HG02763 (cell line): ENCODE data around the gene SMIM41.

ENCODE experiments used
- ATAC-seq: cut with Tn5 transposase; IDR thresholded peaks from one replicate; pipeline ENCODE4 v1.9.1; 2021; ENCODE audit warnings: mild to moderate bottlenecking, moderate library complexity; ENCODE audit not compliant: unreplicated experiment

The SMIM41 gene

DNA sequence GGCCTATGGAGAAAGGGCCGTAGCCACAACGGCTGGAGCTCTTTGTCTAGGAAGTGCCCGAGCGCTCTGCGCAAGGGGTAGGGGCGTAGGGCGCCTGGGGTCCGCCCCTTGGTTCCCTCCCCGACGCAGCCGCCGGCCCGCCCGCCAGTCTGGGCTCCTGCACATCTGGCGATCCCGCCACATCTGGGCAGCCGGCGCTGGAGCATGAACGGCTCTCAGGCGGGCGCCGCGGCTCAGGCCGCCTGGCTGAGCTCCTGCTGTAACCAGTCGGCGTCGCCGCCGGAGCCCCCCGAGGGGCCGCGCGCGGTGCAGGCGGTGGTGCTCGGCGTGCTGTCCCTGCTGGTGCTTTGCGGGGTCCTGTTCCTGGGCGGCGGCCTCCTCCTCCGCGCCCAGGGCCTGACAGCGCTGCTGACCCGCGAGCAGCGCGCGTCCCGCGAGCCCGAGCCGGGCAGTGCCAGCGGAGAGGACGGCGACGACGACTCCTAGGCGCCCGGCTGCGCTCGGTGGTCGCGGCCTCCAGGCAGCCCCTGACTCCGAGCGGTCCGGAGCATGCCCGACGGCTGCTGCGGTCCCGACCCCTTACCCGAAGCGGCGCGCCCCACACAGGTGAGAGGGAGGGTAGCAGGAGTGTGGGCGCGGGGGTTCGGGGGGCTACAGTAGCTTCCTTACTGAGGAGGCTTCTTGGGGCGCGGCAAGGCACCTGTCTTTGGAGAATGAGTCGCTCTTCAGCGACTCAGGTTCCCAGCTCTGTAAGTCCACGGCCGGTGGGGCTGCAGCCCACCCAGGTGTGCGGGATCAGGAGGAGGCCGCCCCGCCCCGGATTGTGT is at the start of gene SMIM41:
TSS of gene SMIM41 (plus strand) at position 129 of the 827 bp plus-strand sequence. CDS start at position 205, 76 bp downstream.
- no peak for ATAC-seq

DNA sequence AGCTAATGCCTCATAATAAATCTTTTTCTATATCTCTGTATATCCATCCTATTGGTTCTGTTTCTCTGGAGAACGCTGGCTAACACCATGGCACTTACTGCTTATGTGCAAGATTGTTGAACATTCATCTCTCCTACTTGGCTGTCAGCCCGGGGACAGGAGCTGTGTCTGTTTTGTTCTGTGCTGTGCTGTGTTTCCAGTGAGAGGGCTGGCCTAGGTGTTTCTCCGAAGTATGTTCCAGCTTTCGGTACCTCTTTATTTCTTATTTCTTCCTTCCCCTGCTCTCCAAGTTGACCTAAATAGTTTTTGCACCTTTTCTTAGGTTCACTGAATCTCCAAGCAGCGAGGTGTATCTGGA is 47.1 kb upstream of the SMIM41 start:
- no peak for ATAC-seq

DNA sequence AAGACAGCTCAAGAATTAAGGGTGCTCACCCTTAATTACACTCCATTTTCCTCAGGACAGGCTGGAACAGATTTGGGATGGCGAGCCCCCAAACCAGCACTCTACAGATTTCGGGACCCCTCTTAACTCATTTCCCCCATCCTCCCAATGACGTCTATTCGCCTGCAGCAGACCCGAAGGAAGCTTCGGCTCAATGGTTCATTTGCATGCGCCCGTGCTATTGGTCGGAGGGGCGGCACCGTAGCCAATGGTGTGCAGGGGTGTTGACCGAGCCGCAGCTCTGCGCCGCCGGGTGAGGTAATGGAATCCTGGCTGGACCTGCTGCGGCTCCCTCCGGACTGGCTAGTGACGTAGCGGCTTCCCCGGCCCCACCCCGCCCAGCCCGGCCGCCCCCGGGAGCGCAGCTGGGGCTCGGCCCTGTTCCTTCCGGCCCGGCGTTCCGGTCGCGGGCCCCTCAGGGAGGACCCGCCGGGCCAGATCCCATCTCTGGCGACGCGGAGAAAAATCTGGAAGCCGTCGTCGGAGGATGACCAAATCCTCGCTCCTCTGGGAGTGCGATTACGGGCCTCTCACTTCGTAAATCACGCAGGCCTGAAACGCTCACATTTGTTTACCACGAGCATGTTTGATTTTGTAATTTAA is 46.6 kb upstream of the SMIM41 start:
- ATAC-seq: peak; percentile 91

DNA sequence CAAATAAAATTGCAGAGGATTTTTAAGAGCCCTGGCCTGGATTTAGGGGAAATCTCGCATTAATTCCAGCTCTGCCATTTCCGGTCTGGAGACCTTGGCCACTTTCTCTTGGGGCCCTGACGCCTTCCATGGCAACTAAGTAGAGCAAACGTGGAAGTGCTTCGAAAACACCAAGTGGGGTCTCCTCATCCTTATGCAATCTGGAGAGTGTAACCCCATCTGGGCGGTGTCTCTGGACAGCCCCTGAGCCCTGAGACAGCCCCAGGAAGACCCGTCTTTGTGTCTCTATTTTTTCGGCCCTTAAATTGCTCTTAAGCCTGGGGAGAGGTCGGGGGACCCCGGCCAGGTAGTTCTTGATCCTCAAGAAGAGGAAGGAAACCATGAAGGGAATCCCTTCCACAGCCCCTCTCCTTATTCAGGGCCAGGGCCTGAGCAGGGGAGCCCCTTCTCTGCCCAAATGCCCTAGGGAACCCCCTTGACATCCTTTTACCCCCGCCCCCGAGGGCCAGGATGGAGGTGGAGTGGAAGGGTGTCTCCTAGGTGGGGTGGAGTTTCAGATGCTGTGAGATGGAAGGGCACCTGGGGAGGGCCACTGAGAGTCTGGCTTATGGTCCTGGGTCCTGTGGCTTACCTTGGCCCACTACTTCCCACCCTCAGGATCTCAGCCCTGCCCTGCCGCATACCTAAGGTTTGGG is 45.9 kb upstream of the SMIM41 start:
- ATAC-seq: no peak

DNA sequence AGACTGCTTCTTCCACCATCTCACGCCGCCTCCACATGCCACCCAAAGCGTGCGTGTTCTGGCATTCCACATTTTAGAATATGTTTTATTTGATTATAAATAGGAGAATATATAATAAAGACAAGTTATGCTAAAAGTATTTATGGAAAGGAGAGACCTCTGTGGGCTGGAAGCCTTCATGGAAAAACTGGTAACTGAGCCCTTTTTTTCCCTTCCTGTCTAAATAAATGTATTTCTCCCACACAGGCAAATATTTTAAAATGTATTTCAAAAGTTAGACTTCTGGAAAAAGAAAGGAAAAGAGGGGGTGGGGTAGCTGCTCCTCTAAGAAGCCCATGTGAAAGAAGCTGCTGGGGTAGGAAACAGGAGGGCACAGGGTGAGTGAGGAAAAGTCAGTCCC is 44.3 kb upstream of the SMIM41 start:
- no peak for ATAC-seq

DNA sequence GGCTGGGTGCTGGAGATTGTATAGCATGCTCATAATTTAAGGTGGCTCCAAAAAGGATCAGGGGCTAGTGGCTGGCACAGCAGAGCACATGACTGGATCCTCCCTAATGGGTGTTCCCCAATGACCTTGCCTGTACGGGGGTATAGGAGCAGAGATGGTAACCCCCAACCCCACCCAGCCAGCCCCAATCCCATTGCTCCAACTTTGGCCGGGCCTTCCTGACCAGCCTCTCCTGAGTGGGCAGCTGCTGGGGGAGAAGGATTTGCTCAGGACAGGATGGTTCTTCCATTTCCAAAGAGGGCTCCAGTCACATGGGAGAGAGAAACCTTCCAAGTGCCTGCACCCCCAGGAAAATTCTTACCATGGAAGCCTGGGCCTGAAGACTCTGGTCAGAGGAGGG is 43.6 kb upstream of the SMIM41 start:
- no peak for ATAC-seq

DNA sequence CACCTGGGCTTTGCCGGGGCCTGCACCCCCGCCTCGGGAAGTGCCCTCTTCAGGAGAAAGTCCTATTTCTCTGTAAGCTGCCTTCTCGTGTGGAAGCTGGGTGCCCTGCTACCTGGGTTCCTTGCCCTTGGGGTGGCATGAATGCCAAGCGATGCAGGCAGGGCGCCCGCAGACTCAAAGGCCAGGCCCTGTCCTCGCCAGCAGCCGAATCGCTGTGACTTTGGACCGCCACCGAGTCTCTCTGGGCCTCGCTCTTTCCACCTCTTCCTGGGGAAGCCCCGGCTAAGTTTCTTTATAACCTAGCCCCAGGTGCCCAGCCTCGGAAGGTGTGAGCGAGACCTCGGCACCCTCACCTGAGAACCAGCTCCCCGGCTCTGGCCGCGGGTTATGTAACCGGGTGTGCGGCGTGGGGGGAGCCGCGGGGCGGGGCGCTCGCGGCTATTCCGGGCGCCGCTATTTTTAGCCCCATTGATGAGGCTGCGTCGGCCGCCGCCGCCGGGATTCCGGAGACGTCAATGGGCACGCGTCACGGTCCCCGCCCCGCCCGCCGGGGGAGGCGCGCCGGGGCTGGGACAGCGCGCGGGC is 42.8 kb upstream of the SMIM41 start:
- peak; percentile 35 for ATAC-seq

DNA sequence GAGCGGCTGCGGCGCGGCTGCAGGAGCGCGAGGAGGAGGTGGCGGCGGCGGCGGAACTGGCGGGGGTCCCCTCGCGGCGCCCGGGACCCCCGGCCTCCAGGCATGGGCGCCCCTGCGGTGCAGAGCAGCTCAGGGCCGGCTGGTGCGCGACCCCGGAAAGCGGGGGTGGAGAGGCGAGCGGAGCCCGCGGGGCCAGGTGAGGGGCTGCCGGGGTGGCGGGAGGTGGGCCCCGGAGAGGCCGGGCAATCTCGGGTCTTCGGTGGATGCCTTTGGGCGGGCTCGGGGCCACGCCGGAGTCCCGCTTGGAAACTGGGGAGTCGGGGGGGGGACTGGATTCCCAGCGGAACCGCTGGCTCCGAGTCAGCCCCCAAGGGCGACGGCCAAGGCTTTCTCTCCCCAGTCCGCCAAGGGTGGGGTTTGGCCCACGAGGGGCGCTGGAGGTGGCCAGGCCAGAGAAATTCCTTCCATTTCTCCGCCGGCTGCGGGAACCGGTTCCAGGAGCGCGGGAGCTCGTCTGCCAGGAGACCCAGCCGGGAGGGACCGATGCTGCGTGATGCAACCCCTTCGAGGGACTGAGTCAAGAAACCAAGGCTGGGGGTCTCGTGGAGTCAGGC is 42.1 kb upstream of the SMIM41 start:
- no peak for ATAC-seq

DNA sequence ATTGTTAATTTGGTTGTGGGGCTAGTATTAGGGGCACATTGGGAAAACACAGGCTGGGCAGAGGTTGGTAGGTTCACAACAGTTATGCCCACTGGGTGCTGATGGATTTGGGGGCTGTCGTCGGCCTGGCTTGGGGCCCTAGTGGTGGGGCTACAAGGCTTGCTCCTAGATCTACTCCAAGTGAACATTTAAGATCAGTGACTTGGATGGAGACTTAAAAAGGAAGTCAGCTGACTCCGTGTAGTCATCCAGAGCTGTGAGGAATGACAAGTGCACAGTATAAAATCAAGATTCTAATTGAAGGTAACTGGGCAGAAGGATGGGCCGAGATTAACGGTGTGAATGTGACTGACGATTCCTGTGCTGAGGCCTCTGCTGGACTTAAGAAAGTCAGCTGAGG is 41.1 kb upstream of the SMIM41 start:
- ATAC-seq: no peak

DNA sequence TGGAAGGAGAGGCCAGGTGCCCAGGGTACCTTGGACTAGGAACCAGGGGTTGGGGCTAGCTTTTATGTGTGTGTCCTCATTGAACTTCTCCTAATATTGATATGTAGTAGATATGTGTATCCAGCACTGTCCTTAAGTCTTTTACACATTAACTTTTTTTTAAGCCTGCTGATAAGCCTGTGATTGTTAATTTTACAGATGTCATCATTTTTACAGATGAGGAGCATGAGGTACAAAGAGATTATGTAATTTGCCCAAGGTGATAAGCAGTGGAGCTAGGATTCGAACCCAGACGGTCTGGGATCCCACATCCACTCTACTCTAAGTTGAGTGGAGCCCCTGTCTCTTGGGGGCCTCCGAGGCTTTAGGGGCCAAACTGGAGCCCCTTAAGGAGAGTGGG is 38.5 kb upstream of the SMIM41 start:
- no peak for ATAC-seq

DNA sequence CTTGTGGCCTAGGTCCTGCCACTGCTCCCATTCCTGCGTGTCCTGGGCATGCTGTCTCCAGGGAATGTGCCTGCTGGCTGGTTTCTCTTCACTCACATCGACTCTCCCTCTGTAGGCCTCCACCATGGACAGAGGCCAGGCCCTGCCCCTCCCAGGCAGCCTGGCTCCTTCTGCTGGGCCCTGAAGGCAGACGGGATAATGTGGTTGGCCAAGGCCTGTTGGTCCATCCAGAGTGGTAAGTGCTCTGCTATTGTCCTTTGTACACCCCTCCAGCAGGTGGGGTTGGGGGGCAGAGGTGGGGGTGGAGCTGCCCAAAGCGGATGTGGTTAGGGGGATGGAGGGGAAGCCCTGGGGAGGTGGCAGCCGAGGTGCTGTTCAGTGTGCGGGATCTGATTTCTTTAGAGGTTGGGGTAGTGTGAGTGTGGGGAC is 37.8 kb upstream of the SMIM41 start:
- ATAC-seq: no peak

DNA sequence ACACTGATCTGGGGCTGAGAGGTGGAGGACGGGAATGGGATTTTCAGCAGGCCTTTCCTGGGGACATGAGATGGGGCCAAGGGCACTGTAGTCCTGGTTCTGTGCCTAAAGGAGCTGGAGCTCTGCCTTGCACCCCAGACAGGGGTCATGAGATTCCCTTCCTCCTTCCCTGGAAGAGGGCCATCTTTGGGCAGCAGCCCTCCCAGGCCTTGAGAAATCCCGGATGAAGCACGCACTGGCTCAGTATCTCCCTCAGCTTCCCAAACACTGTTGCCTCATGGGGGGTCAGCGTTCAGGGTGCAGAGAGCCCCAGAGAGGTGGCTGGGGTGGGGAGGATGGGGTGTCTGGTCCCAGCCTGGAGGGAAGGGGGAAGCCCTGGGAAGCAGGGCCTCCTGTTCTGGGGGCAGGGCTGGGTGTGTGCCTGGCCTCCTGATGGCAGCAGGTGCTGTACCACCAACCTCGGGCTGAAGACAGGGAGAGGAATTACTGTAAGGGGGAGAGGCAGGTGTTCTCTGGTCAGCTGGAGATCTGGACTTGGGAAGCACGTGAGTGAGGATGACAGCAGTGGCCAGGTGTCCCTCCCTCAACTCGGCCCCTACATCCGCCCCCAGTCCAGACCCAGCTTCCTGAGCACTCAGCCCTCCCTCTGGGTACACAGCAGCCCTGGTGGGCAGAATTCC is 36.7 kb upstream of the SMIM41 start:
- ATAC-seq: no peak

DNA sequence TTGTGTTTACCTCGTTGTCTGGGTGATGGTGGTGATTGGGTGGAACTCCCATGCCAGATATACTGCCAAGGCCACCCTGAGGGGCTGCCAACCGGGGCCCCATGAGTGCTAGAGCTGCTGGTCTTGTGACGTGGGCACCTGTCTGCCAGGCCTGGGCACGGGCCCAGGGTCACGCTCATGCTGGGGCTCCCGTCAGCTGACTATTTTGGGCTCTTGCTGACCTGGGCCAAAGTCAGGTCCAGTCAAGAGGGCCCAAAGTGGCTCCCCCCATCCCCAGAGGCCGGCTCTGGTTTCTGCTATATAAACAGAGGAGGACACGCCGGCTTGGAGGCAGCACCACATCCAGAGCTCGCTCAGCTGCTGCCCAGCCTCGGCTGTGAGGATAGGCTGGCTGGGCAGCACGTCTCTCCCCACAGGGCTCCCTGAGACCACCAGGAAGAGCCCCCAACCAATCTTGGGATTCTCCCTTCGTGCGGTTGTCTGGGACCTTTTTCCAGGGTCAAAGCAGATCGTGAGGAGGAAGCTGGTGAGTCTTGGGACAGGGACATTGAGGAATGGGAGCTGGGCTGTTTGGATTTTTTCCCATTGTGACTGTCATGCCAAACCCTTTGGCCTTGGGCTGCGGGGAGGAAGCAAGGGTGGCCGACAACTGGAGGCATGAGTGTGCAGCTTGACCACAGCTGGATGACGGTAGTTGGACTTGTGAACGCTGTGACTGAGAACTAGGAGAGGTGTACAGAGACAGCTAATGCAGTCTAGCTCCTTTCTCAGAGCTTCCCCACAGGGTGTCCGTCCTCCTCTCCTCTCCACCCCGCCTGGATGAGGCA is 35.9 kb upstream of the SMIM41 start:
- no peak for ATAC-seq

DNA sequence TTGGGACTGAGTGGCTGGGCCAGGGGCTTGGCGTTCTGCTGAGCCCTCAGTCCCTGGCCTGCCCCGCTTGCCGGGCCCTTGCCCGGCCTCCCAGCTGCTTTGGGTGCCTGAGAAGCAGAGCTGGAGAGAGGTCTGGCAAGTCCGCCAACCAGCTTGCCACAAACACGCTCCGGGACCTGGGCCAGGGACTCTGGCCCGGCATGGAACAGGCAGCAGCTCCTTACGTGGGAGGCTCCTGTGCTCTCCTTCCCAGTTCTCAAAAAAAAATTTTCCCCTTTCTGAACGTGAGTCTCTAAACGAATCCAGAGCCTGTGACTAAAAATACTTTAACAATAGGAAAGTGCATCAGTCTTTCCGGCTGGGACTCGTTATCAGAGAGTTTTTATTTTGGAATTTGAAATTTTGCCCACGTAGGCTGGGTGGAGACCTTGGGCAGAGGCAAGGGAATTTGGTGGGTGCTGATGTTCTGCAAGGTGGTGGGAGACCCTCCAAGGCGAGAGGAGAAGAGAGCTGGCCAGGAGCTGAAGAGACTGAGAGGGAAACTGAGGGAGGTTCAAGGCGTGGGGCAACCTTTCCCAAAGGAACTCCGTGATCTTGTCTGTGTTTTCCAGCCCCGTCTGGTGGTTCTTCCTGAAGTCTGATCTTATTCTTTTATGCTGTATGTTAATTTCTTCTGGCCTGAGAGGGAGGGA is 35.1 kb upstream of the SMIM41 start:
- no peak for ATAC-seq

DNA sequence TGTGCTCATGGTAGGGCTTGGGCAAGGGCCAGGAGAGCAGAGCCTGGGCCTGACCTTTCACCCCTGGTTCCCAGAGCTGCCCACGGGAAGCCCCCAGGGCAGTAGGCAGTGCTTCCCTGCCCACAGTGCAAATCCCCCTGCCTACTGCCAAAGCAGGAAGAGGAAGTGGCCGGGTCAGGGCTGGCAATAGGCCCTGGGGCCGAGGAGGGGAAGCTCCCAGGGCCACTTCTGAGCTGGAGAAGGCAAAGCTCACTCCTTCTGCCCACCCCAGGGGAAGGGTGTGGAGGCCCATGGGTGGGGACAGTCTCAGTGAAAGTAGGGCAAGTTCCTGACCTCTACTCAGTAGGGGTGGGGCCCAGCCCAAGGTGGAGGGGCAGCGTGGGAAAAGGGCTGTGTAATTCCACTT is 33.7 kb upstream of the SMIM41 start:
- no peak for ATAC-seq

DNA sequence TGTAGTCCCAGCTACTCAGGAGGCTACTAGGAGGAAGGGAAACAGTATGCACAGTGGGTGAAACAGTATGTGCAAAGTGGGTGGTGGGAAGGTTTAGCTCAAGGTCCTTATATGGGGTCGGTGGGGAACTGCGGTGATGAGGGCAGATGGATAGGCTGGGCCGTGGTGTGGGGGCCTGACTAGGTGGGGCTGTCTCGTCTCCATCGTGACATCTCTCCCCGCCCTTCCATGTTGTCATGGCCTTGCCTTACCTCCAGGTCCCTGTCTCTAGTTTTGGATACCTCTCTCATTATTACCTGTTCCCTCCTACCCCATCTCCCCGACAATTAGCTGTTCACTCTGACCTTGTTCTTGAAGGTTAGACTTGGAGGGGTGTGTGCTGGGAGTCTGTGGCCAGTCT is 32.6 kb upstream of the SMIM41 start:
- no peak for ATAC-seq

DNA sequence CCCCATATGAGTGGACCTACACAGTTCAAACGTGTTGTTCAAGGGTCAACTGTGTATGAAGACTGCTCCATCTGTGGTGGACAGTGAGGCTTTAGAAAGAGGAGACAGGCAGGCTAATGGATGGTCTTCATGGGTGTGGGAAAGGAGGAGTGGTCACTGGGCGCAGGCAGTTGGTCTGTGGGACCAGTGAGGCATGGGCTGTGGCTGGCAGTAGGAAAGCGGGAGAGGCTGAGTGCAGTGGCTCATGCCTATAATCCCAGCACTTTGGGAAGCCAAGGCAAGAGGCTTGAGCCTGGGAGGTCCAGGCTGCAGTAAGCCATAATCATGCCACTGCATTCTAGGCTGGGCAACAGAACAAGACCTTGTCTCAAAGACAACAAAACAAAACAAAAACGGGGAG is 30.2 kb upstream of the SMIM41 start:
- no peak for ATAC-seq

DNA sequence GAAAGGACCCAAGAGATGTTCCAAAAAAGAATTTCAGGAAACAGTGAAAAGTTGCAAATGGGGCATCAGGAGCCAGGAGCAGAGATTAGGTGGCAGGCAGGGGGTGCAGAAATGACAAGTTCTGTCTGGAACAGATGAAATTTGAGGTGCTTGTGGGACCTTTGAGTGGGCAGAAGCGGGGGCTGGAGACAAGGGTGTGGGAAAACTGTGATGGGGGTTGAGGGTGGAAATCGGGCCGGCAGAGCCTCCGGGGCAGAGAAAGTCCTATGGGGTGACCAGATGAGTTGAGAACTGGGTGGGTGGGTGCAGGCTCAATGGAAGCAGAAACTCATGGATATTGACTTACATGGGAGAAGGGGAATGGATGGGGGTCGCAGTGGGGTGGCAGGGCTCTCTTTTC is 29.8 kb upstream of the SMIM41 start:
- no peak for ATAC-seq

DNA sequence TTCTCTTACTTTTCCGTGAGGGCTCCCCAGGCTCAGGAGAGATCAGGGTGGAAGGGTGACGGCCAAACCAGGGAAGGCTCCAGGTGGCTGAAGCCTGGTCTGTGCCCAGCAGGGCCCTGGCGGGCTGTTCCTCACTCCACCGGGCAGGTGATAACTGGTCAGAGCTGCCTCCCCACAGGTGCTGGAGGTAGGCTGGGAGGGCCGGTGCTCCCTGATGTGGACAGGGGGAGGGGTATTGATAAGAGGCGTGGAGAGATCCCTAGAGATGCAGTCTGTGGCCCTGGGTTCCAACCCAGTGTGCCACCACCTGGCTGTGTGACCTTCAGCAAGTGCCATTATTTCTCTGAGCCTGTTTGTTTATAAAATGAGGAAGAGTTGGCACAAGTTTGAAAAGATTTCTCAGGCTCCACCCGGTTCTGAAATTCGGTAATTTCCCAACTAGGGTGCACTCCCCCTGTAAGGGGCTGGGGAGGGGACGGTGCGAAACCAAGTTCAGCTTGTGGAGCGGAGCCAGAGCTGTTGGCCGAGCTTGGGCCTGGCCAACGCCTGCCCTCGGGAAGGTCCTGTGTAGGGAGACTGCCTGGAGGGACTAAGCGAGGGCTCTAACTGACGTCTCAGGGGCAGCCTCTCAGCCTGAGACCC is 29.3 kb upstream of the SMIM41 start:
- ATAC-seq: no peak
